Measurements from ENCODE around the gene NOS3. TPM values are rescaled to one million over a fixed set of nuclear protein-coding genes. Genes with fewer than 3 reads are reported as not detected.

NOS3 gene
- total RNA-seq, 1 donor from 2014 or later: 12.6 TPM

- H3K36me3 ChIP-seq: no peaks in the 10 kb centered on the region
- H3K9me3 ChIP-seq (replicated peaks): no peaks in the 10 kb centered on the region
- intact Hi-C loops (cut with micrococcal nuclease): no loop called here
- H3K27ac ChIP-seq (replicated peaks): peak overlapping the region; percentile 96
- DNase-seq: no peak
- TF ChIP-seq, protein P1, sequence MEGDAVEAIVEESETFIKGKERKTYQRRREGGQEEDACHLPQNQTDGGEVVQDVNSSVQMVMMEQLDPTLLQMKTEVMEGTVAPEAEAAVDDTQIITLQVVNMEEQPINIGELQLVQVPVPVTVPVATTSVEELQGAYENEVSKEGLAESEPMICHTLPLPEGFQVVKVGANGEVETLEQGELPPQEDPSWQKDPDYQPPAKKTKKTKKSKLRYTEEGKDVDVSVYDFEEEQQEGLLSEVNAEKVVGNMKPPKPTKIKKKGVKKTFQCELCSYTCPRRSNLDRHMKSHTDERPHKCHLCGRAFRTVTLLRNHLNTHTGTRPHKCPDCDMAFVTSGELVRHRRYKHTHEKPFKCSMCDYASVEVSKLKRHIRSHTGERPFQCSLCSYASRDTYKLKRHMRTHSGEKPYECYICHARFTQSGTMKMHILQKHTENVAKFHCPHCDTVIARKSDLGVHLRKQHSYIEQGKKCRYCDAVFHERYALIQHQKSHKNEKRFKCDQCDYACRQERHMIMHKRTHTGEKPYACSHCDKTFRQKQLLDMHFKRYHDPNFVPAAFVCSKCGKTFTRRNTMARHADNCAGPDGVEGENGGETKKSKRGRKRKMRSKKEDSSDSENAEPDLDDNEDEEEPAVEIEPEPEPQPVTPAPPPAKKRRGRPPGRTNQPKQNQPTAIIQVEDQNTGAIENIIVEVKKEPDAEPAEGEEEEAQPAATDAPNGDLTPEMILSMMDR (IDR thresholded peaks at IDR 0.05; ENCODE audit: borderline replicate concordance): no peak
- peaks cover 83% of the 10 kb centered on the region for H3K27me3 ChIP-seq (ENCODE audit: low read depth)
- H3K4me3 ChIP-seq: peak overlapping the region; percentile 67
- peaks cover 62% of the 10 kb centered on the region for H3K4me1 ChIP-seq
These were observed 13.3 kb upstream of the NOS3 start for GRCh38 chr7:150977382-150978125.

DNA sequence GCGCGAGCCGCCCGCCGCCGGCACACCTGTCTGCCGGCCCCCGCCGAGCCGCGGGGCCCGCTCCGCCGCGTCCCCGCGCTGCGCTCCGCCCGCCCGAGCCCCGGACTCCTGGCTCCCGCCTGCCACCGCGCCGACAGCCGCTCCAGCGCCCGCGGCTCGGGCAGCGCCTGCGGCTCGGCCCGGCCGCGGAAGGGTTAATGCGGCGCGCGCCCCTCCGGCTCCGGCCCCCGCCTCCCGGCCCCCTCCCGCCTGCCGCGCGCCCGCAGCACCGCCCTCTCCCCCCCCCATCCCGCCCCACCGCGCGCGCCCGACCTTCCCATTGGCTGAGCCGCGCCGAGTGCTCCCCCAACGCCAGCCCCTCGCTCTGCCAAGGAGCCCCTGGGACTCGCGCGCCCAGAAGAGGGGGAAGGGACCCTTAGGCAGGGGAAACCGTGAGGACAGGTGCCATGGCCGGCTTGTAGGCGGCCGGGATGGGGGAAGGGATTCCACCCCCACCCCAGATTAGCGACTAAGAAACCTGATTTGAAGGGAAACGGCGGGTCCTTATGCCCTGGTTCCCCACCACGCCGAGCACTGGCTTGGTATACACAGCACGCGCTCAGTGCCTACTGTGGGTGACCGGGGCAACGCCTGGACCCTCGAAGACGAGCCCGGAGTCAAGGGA lies 12.6 kb upstream of the NOS3 start, which contains the start of gene KCNH2:
KCNH2 (minus strand) TSS at position 196 of the 664 bp plus-strand sequence. CDS start 408 bp downstream, outside the sequence.
- peak; percentile 72 for DNase-seq
- no peaks in the 10 kb centered on the region for H3K36me3 ChIP-seq
- TF ChIP-seq, protein P1 (IDR thresholded peaks at IDR 0.05; ENCODE audit: borderline replicate concordance): no peak
- H3K27ac ChIP-seq (replicated peaks): peak within 1 kb of the TSS; percentile 96
- no peaks in the 10 kb centered on the region for H3K9me3 ChIP-seq (replicated peaks)
- intact Hi-C loops (cut with micrococcal nuclease): no loop called here
- peaks cover 89% of the 10 kb centered on the region for H3K27me3 ChIP-seq (ENCODE audit: low read depth)
- H3K4me1 ChIP-seq: peaks cover 55% of the 10 kb centered on the region
- peak within 1 kb of the TSS; percentile 67 for H3K4me3 ChIP-seq

DNA sequence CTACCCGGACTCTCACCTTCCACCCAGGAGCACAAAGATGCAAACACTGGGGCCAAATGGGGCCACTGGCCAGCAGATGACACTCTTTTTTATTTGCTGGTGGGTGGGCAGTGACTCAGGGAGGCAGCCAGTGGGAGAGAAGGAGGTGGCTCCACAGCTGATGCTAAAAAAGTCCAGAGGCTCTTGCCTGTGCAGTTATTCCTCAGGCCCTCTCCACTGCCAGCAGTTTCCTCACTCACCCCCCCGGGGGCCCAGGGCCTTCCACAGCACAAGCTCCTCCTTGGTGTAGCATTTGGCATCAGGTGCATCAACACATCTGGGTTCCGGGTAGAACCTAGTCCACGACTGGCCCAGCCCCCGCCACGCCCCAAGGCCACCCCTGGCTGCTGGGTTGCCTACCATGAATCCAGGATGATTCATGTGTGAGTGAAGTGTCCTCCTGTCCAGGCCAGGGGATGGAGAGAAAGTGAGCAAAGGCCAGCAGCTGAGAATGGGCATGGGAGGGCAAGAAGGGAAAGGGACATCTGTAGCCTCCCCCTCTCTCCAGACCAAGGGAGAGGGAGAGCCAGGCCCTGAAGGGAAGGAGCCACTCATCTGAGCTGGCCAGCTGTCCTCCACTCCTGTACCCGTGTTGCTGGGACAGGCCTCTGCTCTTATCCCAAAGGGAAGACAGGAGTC lies 11.0 kb upstream of the NOS3 start:
- intact Hi-C loops (cut with micrococcal nuclease): no loop called here
- peaks cover 76% of the 10 kb centered on the region for H3K27me3 ChIP-seq (ENCODE audit: low read depth)
- H3K4me3 ChIP-seq: no peak overlapping the region
- no peaks in the 10 kb centered on the region for H3K9me3 ChIP-seq (replicated peaks)
- no peaks in the 10 kb centered on the region for H3K36me3 ChIP-seq
- peaks cover 39% of the 10 kb centered on the region for H3K4me1 ChIP-seq
- no peak for DNase-seq
- H3K27ac ChIP-seq (replicated peaks): peak overlapping the region; percentile 96
- TF ChIP-seq, protein P1 (IDR thresholded peaks at IDR 0.05; ENCODE audit: borderline replicate concordance): no peak

- TF ChIP-seq, protein P1 (IDR thresholded peaks at IDR 0.05; ENCODE audit: borderline replicate concordance): no peak
- DNase-seq: no peak
- peaks cover 67% of the 10 kb centered on the region for H3K27me3 ChIP-seq (ENCODE audit: low read depth)
- H3K4me1 ChIP-seq: peaks cover 33% of the 10 kb centered on the region
- intact Hi-C loops (cut with micrococcal nuclease): no loop called here
- no peak overlapping the region for H3K27ac ChIP-seq (replicated peaks)
- H3K9me3 ChIP-seq (replicated peaks): no peaks in the 10 kb centered on the region
- no peak overlapping the region for H3K4me3 ChIP-seq
- no peaks in the 10 kb centered on the region for H3K36me3 ChIP-seq
These were observed 10.2 kb upstream of the NOS3 start for GRCh38 chr7:150980663-150981062.

GRCh38 chr7:150981644-150982043 lies 9.2 kb upstream of the NOS3 start:
- Histone ChIP-seq H3K27me3 (ENCODE audit: low read depth) (peaks cover 58% of the 10 kb centered on the region), H3K9me3 (replicated peaks) (no peaks in the 10 kb centered on the region), H3K36me3 (no peaks in the 10 kb centered on the region), H3K27ac (replicated peaks) (no peak overlapping the region), H3K4me1 (peaks cover 37% of the 10 kb centered on the region), H3K4me3 (no peak overlapping the region)
- intact Hi-C loops (cut with micrococcal nuclease): no loop called here
- TF ChIP-seq, protein P1 (IDR thresholded peaks at IDR 0.05; ENCODE audit: borderline replicate concordance): no peak
- no peak for DNase-seq

All from left ventricle myocardium inferior (tissue), 1 donor.